ENCODE measurements around the gene SYVN1. TPM values are rescaled to one million over a fixed set of nuclear protein-coding genes. Genes with fewer than 3 reads are reported as not detected.
"Not testable (repeated sequence)": the region's sequence is repeated elsewhere in the genome, so short reads cannot be mapped to it uniquely, and the experiment has no call there.

Gene SYVN1
- total RNA-seq, 1 donor from 2014 or later = 54.7 TPM

GRCh38 chr11:65119670-65119995, 14.7 kb downstream of the SYVN1 start:
- TF ChIP-seq, protein P1, sequence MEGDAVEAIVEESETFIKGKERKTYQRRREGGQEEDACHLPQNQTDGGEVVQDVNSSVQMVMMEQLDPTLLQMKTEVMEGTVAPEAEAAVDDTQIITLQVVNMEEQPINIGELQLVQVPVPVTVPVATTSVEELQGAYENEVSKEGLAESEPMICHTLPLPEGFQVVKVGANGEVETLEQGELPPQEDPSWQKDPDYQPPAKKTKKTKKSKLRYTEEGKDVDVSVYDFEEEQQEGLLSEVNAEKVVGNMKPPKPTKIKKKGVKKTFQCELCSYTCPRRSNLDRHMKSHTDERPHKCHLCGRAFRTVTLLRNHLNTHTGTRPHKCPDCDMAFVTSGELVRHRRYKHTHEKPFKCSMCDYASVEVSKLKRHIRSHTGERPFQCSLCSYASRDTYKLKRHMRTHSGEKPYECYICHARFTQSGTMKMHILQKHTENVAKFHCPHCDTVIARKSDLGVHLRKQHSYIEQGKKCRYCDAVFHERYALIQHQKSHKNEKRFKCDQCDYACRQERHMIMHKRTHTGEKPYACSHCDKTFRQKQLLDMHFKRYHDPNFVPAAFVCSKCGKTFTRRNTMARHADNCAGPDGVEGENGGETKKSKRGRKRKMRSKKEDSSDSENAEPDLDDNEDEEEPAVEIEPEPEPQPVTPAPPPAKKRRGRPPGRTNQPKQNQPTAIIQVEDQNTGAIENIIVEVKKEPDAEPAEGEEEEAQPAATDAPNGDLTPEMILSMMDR (IDR thresholded peaks at IDR 0.05; ENCODE audit: partially characterized antibody, unreplicated experiment) = no peak
- DNase-seq = no peak
- Mint-ChIP-seq H3K4me1 (ENCODE audit: low read depth, unreplicated experiment) (peaks cover 6% of the 10 kb centered on the region), H3K4me3 (ENCODE audit: unreplicated experiment) (peak overlapping the region; percentile 99), H3K9me3 (ENCODE audit: unreplicated experiment) (peaks cover 18% of the 10 kb centered on the region), H3K36me3 (ENCODE audit: unreplicated experiment) (no peaks in the 10 kb centered on the region), H3K27ac (ENCODE audit: unreplicated experiment) (no peak overlapping the region), H3K27me3 (ENCODE audit: unreplicated experiment) (peaks cover 23% of the 10 kb centered on the region)

DNA sequence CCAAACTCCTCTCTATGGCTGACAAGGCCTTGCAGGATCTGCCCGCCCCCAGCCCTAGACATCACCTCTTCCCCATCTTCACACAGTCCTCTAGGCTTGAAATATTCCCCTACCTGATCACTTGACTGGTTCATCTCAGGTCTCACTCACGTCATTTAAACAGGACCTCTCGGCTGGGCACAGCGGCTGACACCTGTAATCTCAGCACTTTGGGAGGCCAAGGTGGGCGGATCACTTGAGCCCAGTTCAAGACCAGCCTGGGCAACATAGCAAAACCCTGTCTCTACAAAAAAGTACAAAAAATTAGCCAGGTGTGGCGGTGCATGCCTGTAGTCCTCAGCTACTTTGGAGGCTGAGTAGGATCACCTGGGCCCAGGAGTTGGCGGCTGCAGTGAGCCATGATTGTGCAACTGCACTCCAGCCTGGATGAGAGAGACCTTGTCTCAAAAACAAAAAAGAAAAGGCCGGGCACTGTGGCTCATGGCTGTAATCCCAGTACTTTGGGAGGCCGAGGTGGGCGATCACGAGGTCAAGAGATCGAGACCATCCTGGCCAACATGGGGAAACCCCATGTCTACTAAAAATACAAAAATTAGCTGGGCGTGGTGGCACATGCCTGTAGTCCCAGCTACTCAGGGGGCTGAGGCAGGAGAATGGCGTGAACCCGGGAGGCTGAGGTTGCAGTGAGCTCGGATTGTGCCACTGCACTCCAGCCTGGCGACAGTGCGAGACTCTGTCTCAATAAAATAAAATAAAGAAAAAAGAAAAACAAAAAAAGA, 15.2 kb downstream of the SYVN1 start:
- not testable (repeated sequence) for H3K4me1 Mint-ChIP-seq (ENCODE audit: low read depth, unreplicated experiment); DNase-seq; H3K36me3 Mint-ChIP-seq (ENCODE audit: unreplicated experiment)
- peaks cover 18% of the 10 kb centered on the region for H3K9me3 Mint-ChIP-seq (ENCODE audit: unreplicated experiment)
- H3K4me3 Mint-ChIP-seq (ENCODE audit: unreplicated experiment) = peak overlapping the region; percentile 17
- peak overlapping the region; percentile 71 for H3K27ac Mint-ChIP-seq (ENCODE audit: unreplicated experiment)
- peaks cover 24% of the 10 kb centered on the region for H3K27me3 Mint-ChIP-seq (ENCODE audit: unreplicated experiment)

DNA sequence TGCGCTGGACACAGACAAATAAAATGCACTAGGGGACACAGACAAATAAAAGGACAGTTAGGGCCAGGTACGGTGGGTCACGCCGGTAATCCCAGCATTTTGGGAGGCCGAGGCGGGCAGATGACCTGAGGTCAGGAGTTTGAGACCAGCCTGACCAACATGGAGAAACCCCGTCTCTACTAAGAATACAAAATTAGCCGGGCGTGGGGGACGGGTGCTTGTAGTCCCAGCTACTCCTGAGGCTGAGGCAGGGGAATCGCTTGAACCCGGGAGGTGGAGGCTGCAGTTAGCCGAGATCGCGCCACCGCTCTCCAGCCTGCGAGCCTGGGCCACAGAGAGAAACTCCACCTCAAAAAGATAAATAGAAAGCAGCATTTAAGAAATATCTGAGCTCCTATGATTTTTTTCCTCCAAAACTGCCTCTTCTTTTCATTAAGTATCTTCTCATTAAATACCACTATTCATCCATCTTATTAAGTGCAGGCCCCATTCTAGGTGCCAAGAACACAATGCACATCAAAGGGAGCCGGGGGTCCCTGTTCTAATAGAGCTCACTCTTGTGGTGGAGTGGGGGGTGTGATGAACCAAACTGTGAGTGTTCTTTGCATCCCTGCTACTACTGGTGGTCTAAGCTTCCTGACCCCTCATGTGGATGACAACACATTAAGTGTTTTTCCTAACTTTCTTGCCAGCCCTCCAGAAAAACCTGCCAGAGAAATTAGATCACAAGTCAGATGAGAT, 16.1 kb downstream of the SYVN1 start:
- Mint-ChIP-seq H3K27me3 (ENCODE audit: unreplicated experiment) (peaks cover 30% of the 10 kb centered on the region), H3K9me3 (ENCODE audit: unreplicated experiment) (peaks cover 22% of the 10 kb centered on the region), H3K27ac (ENCODE audit: unreplicated experiment) (peak overlapping the region; percentile 82), H3K4me1 (ENCODE audit: low read depth, unreplicated experiment) (peaks cover 13% of the 10 kb centered on the region), H3K36me3 (ENCODE audit: unreplicated experiment) (no peaks in the 10 kb centered on the region), H3K4me3 (ENCODE audit: unreplicated experiment) (peak overlapping the region; percentile 75)
- DNase-seq = no peak
- TF ChIP-seq, protein P1 (IDR thresholded peaks at IDR 0.05; ENCODE audit: partially characterized antibody, unreplicated experiment) = peak; percentile 48

DNA sequence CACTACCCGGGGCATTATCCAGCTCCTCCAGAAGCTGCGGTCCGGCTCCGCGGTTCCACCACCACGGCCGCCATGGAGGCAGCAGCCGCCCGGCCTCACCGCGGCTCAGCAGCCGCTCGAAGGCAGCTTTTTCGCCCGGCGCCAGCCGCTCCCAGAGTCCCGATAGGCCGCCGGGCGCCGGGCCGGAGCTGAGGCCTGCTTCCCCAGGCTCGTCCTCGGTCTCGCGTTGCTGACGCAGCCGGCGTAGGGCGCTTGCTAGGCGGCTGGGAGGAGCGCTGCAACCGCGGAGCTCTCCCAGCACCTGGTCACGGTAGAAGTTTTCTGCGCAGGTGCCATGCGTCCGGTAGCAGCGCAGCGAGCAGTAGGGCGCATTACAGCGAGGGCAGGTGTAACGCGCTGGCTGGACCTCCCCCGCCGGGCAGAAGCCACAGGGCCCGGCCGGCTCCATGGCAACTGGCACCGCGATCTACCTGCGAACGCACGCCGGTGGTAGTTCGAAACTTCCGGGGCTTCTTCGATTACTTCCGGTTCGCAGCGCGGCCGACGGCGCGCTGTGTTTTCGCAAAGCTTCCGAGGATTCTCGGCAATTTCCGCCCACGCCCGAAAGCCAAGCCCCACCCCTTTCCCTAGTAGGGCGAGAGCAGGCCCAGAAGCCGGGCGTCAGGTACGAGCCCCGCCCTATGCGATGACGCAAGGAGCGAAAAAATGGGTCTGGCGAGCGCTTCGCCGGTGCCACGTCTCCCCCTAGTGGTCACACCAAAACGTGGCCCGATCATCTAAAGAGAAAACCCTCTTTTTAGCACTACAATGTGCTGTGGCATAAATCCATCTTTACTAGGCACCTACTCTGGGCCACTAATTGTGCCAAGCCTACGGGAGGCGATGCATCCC, 16.9 kb downstream of the SYVN1 start, which contains the start of gene ZNHIT2:
Gene ZNHIT2, minus strand, starts transcription at position 496 of the 891 bp plus-strand sequence. Its CDS starts 48 bp downstream, at position 448.
- DNase-seq = peak; percentile 99
- H3K4me1 Mint-ChIP-seq (ENCODE audit: low read depth, unreplicated experiment) = peaks cover 13% of the 10 kb centered on the region
- H3K9me3 Mint-ChIP-seq (ENCODE audit: unreplicated experiment) = peaks cover 23% of the 10 kb centered on the region
- H3K4me3 Mint-ChIP-seq (ENCODE audit: unreplicated experiment) = peak within 1 kb of the TSS; percentile 88
- H3K27ac Mint-ChIP-seq (ENCODE audit: unreplicated experiment) = peak within 1 kb of the TSS; percentile 82
- peaks cover 29% of the 10 kb centered on the region for H3K27me3 Mint-ChIP-seq (ENCODE audit: unreplicated experiment)
- TF ChIP-seq, protein P1 (IDR thresholded peaks at IDR 0.05; ENCODE audit: partially characterized antibody, unreplicated experiment) = peak; percentile 96
- no peaks in the 10 kb centered on the region for H3K36me3 Mint-ChIP-seq (ENCODE audit: unreplicated experiment)
